T-cell (primary cell): ENCODE data around the gene CRTC1. TPM values are rescaled to one million over a fixed set of nuclear protein-coding genes. Genes with fewer than 3 reads are reported as not detected.

Source experiments
- ATAC-seq, 4 experiments: fragments of 200-7000 bp in 3 of 4; fragments of 150-1000 bp in 1 of 4; cut with Tn5 transposase; replicated peaks in 1 of 4; 1 replicate in 3 of 4; 2 replicates in 1 of 4; pipeline ENCODE4 v1.10.0; 2021; ENCODE audit warnings: moderate library complexity in 3 of 4, mild to moderate bottlenecking in 2 of 4, moderate number of reproducible peaks in 1 of 4
- CTCF ChIA-PET, 2 donors: fragments of 300-600 bp; sonication (Branson Sonifier 250); formaldehyde crosslinking; loops; one replicate each; lab custom pipeline; 2022; ENCODE audit warnings: antibody characterized with exemption in 2 of 2; lab: Charles Lee
- POLR2A ChIA-PET, 2 donors: fragments of 300-600 bp; sonication (Branson Sonifier 250); formaldehyde crosslinking; loops; one replicate each; lab custom pipeline; 2022; ENCODE audit warnings: antibody characterized with exemption in 2 of 2; lab: Charles Lee
- DNase-seq, 35 experiments: peaks; one replicate each; pipeline versions ENCODE4 v3.0.0 to v3.0.0-alpha.2; 2013 to 2023
- H3K27ac ChIP-seq: one replicate; pipeline ENCODE4 v1.5.1; 2013; ENCODE audit warnings: low read length
- H3K27me3 ChIP-seq, 2 experiments: replicated peaks in 1 of 2; 1 replicate in 1 of 2; 2 replicates in 1 of 2; pipeline versions ENCODE4 v1.6.1 to v1.7.0; 2013; ENCODE audit warnings: low read length in 1 of 2, mixed read lengths in 1 of 2; ENCODE audit not compliant: control insufficient read depth in 2 of 2, insufficient read depth in 2 of 2; ENCODE audit errors: extremely low read depth in 1 of 2
- H3K36me3 ChIP-seq, 2 donors: 1 replicate in 1 of 2; 2 replicates in 1 of 2; pipeline versions ENCODE4 v1.6.1 to v1.7.0; 2013; ENCODE audit warnings: low read length in 1 of 2; ENCODE audit not compliant: control insufficient read depth in 2 of 2, insufficient read depth in 1 of 2; ENCODE audit errors: extremely low read depth in 1 of 2
- H3K4me1 ChIP-seq, 2 experiments: 1 replicate in 1 of 2; 2 replicates in 1 of 2; pipeline versions ENCODE4 v1.6.1 to v1.7.0; 2013; ENCODE audit warnings: low read length in 2 of 2, mixed read lengths in 1 of 2; ENCODE audit not compliant: insufficient read depth in 2 of 2, control insufficient read depth in 1 of 2; ENCODE audit errors: extremely low read depth in 1 of 2
- H3K4me3 ChIP-seq, 2 donors: 1 replicate in 1 of 2; 2 replicates in 1 of 2; pipeline versions ENCODE4 v1.5.1 to v1.7.0; 2013; ENCODE audit warnings: mild to moderate bottlenecking in 2 of 2, low read length in 1 of 2, moderate library complexity in 1 of 2; ENCODE audit not compliant: control insufficient read depth in 1 of 2; ENCODE audit errors: extremely low read depth in 1 of 2
- H3K9me3 ChIP-seq: 2 replicates; pipeline ENCODE4 v1.7.0; 2013
- H3K27ac Mint-ChIP-seq, 2 donors: one replicate each; pipeline ENCODE4 v1.8.0; 2020 to 2021; ENCODE audit warnings: mild to moderate bottlenecking in 2 of 2, mixed read lengths in 2 of 2
- H3K27me3 Mint-ChIP-seq, 2 donors: one replicate each; pipeline ENCODE4 v1.8.0; 2021 to 2022; ENCODE audit warnings: mixed read lengths in 2 of 2
- H3K36me3 Mint-ChIP-seq: one replicate; pipeline ENCODE4 v1.8.0; 2021; ENCODE audit warnings: mixed read lengths
- H3K4me1 Mint-ChIP-seq, 3 donors: one replicate each; pipeline ENCODE4 v1.8.0; 2020 to 2022; ENCODE audit warnings: mixed read lengths in 3 of 3, mild to moderate bottlenecking in 1 of 3
- H3K4me3 Mint-ChIP-seq, 3 donors: one replicate each; pipeline ENCODE4 v1.8.0; 2020 to 2022; ENCODE audit warnings: mild to moderate bottlenecking in 3 of 3, mixed read lengths in 3 of 3, moderate library complexity in 3 of 3
- H3K9me3 Mint-ChIP-seq, 3 donors: one replicate each; pipeline ENCODE4 v1.8.0; 2020 to 2022; ENCODE audit warnings: mixed read lengths in 3 of 3
- WGBS: methylation state at CpG from one replicate; pipeline ENCODE4 v1.1.5; 2013; ENCODE audit warnings: missing lambda C conversion rate; ENCODE audit not compliant: insufficient coverage; 5-methylcytosine and 5-hydroxymethylcytosine counted together
- total RNA-seq, 35 experiments: library from RNA in 6 of 35; stranded (reverse) in 6 of 35; fragments of 120-200 nt in 1 of 35; gene quantifications; one replicate each; pipeline versions ENCODE4 v1.2.1 to v1.2.4 and lab custom pipeline; 2013 to 2026

Gene CRTC1
- 10 to 100 TPM; 19.6 to 26.9 (median 25.0) TPM for total RNA-seq
- 5.7 TPM for total RNA-seq (2013)
- 6.9 to 50.0 (median 25.0) reads per million in 29 experiments for total RNA-seq (lab: John Stamatoyannopoulos, UW)

- Mint-ChIP-seq H3K9me3 (no peaks in the 10 kb centered on the region), H3K27ac (peak within 1 kb of the TSS; percentile 76 to 93), H3K36me3 (no peaks in the 10 kb centered on the region), H3K4me3 (peak within 1 kb of the TSS; percentile 79 to 87 (median 85)), H3K4me1 (peaks cover 11 to 33% (median 32%) of the 10 kb centered on the region in 3 donors), H3K27me3 (no peaks in the 10 kb centered on the region)
- Histone ChIP-seq H3K27me3 (peaks cover 0 to 6% of the 10 kb centered on the region in 2 experiments), H3K4me1 (peaks cover 9 to 19% of the 10 kb centered on the region in 2 experiments), H3K9me3 (no peaks in the 10 kb centered on the region), H3K4me3 (peak within 1 kb of the TSS; percentile 72 to 78), H3K36me3 (no peaks in the 10 kb centered on the region), H3K27ac (peak within 1 kb of the TSS; percentile 70)
- WGBS, result 0% methylated on average over 43 of the region's 93 CpGs
- ChIA-PET CTCF (interaction anchor here (0.6 kb wide), 2 partner anchors 11 to 79 kb away, joined by 3 read pairs; no protein-coding TSS in a partner anchor), POLR2A (interaction anchor here (0.6 to 0.7 kb wide), 2 partner anchors 452 to 642 kb away, joined by 5 to 9 read pairs; no protein-coding TSS in a partner anchor)
- ATAC-seq, result peak; percentile 85 to 89 (median 87)
- peak; percentile 87 to 97 (median 94) for DNase-seq
These were observed at the start of gene CRTC1 for GRCh38 chr19:18683109-18683957. TSS of gene CRTC1 (plus strand) at chr19:18683680. CDS start at chr19:18683703, 23 bp downstream.

GRCh38 chr19:18634612-18635297, 48.7 kb upstream of the CRTC1 start:
- POLR2A ChIA-PET, result interaction anchor here in 1 of 2 donors (0.5 kb wide), 1 partner anchor 58 kb away, joined by 6 read pairs; no protein-coding TSS in a partner anchor
- CTCF ChIA-PET, result no interaction called here
- H3K27me3 ChIP-seq, result peaks cover 0 to 5% of the 10 kb centered on the region in 2 experiments
- H3K4me1 ChIP-seq, result peaks cover 0 to 32% of the 10 kb centered on the region in 2 experiments
- ATAC-seq (no peak), DNase-seq (peak in 1 of 35 experiments; percentile 24)
- no peaks in the 10 kb centered on the region for H3K36me3 Mint-ChIP-seq
- H3K27ac ChIP-seq, result no peak overlapping the region
- H3K27ac Mint-ChIP-seq, result peak overlapping the region in 1 of 2 donors; percentile 30
- no peaks in the 10 kb centered on the region for H3K9me3 ChIP-seq
- H3K9me3 Mint-ChIP-seq, result no peaks in the 10 kb centered on the region
- H3K27me3 Mint-ChIP-seq, result peaks cover under 1 to 1% of the 10 kb centered on the region in 2 donors
- no peak overlapping the region for H3K4me3 ChIP-seq
- H3K4me3 Mint-ChIP-seq, result peak overlapping the region in 1 of 3 donors; percentile 73
- H3K4me1 Mint-ChIP-seq, result peaks cover 31 to 38% (median 32%) of the 10 kb centered on the region in 3 donors
- no peaks in the 10 kb centered on the region for H3K36me3 ChIP-seq
- 48% methylated on average over 12 of the region's 12 CpGs for WGBS

- Mint-ChIP-seq H3K27ac (peak overlapping the region; percentile 1 to 91), H3K4me3 (peak overlapping the region; percentile 82 to 84 (median 84)), H3K4me1 (peaks cover 32 to 39% (median 33%) of the 10 kb centered on the region in 3 donors), H3K36me3 (no peaks in the 10 kb centered on the region), H3K27me3 (no peaks in the 10 kb centered on the region), H3K9me3 (no peaks in the 10 kb centered on the region)
- ATAC-seq (no peak), DNase-seq (no peak)
- Histone ChIP-seq H3K9me3 (no peaks in the 10 kb centered on the region), H3K27me3 (peaks cover 0 to 5% of the 10 kb centered on the region in 2 experiments), H3K36me3 (no peaks in the 10 kb centered on the region), H3K4me3 (peak overlapping the region in 1 of 2 donors; percentile 63), H3K27ac (no peak overlapping the region), H3K4me1 (peaks cover 0 to 32% of the 10 kb centered on the region in 2 experiments)
- POLR2A ChIA-PET, result interaction anchor here in 1 of 2 donors (0.5 kb wide), 1 partner anchor 49 kb away, joined by 5 read pairs; no protein-coding TSS in a partner anchor
- WGBS, result 0% methylated on average over 4 of the region's 6 CpGs
- CTCF ChIA-PET, result no interaction called here
These were observed 47.7 kb upstream of the CRTC1 start for GRCh38 chr19:18635831-18636182.

GRCh38 chr19:18636183-18636968, 47.1 kb upstream of the CRTC1 start:
- no peaks in the 10 kb centered on the region for H3K36me3 Mint-ChIP-seq
- DNase-seq (peak; percentile 93 to 100 (median 97)), ATAC-seq (peak; percentile 86 to 94 (median 92))
- peaks cover 32 to 39% (median 33%) of the 10 kb centered on the region in 3 donors for H3K4me1 Mint-ChIP-seq
- peak overlapping the region; percentile 82 to 84 (median 84) for H3K4me3 Mint-ChIP-seq
- peak overlapping the region; percentile 67 for H3K27ac ChIP-seq
- no peaks in the 10 kb centered on the region for H3K9me3 ChIP-seq
- H3K36me3 ChIP-seq, result no peaks in the 10 kb centered on the region
- H3K27me3 Mint-ChIP-seq, result no peaks in the 10 kb centered on the region
- peak overlapping the region; percentile 73 to 91 for H3K27ac Mint-ChIP-seq
- peaks cover 0 to 32% of the 10 kb centered on the region in 2 experiments for H3K4me1 ChIP-seq
- under 1% methylated on average over 34 of the region's 44 CpGs for WGBS
- peaks cover 0 to 5% of the 10 kb centered on the region in 2 experiments for H3K27me3 ChIP-seq
- POLR2A ChIA-PET, result no interaction called here
- H3K9me3 Mint-ChIP-seq, result no peaks in the 10 kb centered on the region
- H3K4me3 ChIP-seq, result peak overlapping the region in 1 of 2 donors; percentile 63
- CTCF ChIA-PET, result no interaction called here

GRCh38 chr19:18636969-18637629, 46.4 kb upstream of the CRTC1 start, which contains the start of gene KLHL26:
TSS of gene KLHL26 (plus strand) at chr19:18637028. CDS start at chr19:18637055, 27 bp downstream.
- Mint-ChIP-seq H3K27me3 (no peaks in the 10 kb centered on the region), H3K27ac (peak within 1 kb of the TSS; percentile 75 to 91), H3K36me3 (no peaks in the 10 kb centered on the region), H3K9me3 (no peaks in the 10 kb centered on the region), H3K4me3 (peak within 1 kb of the TSS; percentile 82 to 84 (median 84)), H3K4me1 (peaks cover 32 to 39% (median 33%) of the 10 kb centered on the region in 3 donors)
- 2% methylated on average over 45 of the region's 47 CpGs for WGBS
- POLR2A ChIA-PET, result no interaction called here
- Histone ChIP-seq H3K4me3 (peak within 1 kb of the TSS; percentile 74 to 90), H3K36me3 (no peaks in the 10 kb centered on the region), H3K27ac (peak within 1 kb of the TSS; percentile 88), H3K9me3 (no peaks in the 10 kb centered on the region), H3K27me3 (peaks cover 0 to 5% of the 10 kb centered on the region in 2 experiments), H3K4me1 (peaks cover 0 to 32% of the 10 kb centered on the region in 2 experiments)
- DNase-seq, result peak in 1 of 35 experiments; percentile 16
- CTCF ChIA-PET, result no interaction called here
- no peak for ATAC-seq
